Nucleus accumbens (tissue), 56 donors: ENCODE data around the gene RHOV.
"Not testable (repeated sequence)": the region's sequence is repeated elsewhere in the genome, so short reads cannot be mapped to it uniquely, and the experiment has no call there.

Experiments
- DNase-seq, 56 donors: peaks; one replicate each; lab custom pipeline; 2025; lab: John Stamatoyannopoulos, UW

The RHOV gene

GRCh38 chr15:40878785-40879184 is 4.8 kb upstream of the RHOV start:
- no peak for DNase-seq

DNA sequence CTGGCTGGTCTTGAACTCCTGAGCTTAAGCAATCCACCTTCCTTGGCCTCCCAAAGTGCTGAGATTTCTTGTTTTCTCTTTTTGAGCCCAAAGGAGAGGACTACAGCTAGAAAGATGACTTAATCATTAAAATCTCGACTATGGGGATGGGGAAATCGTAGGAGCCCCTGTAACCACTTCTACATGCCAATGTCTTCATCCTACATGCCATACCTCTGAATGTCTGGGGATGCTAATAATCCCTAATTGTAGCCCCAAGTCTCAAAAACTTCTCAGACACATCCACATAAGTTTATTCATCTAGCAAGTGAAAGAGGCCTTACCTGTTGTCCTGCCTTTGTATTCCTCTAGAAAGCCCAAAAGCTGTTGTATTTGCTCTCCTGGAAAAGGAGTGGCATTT is 3.7 kb upstream of the RHOV start:
- no peak for DNase-seq

GRCh38 chr15:40875991-40876730 is 2.1 kb upstream of the RHOV start:
- no peak for DNase-seq

- DNase-seq: no peak
These were observed 992 bp downstream of the RHOV start for GRCh38 chr15:40872791-40873693.

DNA sequence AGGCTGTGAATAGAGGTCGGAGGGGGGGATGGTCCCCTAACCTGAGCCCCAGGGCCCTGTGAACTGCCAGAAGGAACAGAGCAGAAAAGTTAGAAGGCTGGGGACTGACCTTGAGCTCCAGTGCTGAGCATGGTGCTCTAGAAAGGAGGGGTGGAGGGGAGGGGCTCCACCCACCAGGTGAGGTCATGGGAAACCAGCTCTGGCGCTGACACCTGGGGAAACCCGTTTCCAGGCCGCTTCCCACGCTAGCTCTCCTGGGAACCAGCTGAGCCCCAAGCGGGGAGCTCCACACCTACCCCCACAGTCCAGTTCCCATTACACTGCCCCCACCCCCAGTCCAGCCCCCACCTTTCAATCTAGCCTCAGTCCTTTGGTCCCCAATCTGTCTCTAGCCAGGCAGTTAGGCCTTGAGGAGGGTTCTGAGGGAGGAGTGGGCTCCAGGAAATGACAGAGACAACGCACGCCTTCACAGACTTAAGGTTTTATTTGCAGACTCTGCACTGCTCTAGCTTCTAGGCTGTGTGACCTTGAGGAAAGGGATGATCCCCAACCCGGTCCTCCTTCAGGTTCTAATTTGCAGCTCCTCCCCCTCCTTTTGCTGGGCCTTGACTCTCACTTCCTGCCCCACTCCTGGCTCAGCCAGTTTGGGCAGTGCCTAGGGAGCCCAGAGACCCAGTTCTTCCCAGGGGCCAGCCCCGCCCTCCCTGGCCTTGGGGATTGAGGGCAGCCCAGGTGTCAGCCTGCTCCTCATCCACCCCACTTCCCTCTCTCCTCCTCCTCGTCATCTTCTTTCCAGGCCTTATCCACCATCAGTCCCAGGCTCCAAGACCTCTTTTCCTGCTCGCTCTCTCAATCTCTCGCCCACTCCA is 2.1 kb downstream of the RHOV start:
- no peak for DNase-seq

DNA sequence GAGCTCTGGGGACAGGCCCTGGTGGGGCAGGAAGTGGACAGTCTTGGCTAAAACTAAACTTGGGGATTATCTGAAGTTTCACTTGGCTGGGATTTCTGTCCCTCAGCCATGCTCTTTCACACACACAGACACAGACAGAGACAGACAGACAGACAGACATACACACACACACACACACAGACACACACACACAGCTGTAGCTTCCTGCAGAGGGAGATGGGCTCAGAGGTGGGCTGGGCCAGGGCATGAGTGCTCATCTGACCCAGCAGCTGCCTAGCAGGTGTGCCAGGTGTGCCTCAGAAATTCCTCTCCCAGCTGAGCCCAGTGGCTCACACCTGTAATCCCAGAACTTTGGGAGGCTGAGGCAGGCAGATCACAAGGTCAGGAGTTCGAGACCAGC is 3.3 kb downstream of the RHOV start:
- DNase-seq: no peak

DNA sequence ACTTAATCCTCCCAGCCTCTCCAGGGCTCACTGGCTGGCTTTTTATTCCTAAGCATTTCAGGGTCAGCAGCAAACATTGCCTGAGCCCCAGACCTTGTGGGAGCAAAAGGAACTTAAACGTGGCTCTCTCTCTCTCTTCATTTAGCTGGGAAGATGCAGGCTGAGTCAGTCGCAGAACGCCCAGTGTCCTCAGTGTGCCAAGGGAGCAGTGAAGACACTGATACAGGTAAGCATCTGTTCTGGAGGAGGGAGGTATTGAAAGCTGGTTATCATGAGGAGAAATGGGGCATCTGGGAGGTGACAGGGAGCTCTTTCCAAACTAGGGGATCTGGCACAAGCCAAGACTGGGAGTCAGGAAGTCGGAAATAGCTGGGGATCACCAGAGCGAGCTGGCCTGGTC is 4.3 kb downstream of the RHOV start:
- no peak for DNase-seq

DNA sequence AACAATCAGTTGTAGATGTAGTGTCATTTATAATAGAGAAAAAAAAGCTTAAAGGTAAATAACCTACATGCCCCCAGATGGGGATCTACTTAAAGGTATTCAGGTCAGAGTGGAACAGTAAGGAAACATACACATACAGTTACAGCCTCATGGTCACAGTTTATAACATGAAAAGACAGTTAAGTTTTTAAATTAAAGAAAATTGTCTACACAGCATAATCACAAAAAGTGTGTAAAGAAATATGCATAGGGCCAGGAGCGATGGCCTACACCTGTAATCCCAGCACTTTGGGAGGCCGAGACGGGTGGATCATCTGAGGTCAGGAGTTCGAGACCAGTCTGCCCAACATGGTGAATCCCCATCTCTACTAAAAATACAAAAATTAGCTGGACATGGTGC is 6.8 kb downstream of the RHOV start:
- DNase-seq: no peak

DNA sequence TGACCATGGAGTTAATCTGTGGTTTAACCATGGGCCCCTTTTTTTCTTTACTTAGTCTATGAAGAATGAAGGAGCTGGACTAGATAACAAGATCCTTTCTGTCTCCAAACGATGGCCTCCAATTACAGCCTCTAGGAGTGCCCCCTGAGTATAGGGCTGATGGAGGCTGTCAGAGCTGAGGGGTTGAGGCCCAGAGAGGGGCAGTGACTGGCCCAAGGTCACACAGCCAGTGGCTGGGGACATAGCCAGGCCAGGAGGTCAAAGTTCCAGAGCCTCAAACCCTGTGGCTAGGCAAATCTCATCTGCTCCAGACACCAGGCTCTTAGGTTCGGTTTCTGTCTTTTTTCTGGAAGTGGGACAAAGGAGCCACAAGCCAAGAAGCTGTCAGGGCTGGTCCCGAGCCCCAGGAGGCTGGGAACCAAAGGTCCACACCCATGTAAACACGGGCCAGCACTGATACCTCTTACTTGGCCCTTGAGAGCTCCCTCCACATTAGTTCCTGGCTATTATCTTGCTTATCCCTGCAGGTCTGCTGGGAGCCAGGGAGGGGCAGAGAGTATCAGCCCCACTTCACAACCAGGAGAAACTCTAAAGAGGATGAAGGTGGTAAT is 10.3 kb downstream of the RHOV start:
- no peak for DNase-seq

- not testable (repeated sequence) for DNase-seq
These were observed 12.9 kb downstream of the RHOV start for GRCh38 chr15:40861147-40861546.

- peak in 38 of 56 donors; percentile 4 to 70 (median 26) for DNase-seq
These were observed 14.7 kb downstream of the RHOV start for GRCh38 chr15:40859206-40859851.

DNA sequence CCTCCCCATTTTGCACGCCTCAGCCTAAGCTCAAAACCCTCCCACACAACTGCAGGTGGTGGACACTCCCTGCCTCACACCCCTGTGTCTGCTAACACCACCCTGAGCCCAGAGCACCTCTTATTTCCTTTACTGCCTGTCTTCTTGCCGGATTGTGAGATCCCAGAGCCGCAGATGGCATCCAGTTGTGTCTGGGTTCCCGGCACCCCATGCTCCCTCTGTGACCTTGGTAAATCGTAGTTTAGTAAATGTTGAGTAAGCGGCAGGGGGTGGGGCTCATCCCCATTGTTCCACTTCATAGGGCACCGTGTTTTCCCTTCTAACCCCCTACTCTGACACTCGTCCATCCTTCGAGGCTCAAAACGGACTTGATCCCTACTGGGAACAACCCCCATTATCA is 15.3 kb downstream of the RHOV start:
- no peak for DNase-seq

- peak in 45 of 56 donors; percentile 6 to 77 (median 42) for DNase-seq
These were observed 16.3 kb downstream of the RHOV start for GRCh38 chr15:40857601-40858341.

DNA sequence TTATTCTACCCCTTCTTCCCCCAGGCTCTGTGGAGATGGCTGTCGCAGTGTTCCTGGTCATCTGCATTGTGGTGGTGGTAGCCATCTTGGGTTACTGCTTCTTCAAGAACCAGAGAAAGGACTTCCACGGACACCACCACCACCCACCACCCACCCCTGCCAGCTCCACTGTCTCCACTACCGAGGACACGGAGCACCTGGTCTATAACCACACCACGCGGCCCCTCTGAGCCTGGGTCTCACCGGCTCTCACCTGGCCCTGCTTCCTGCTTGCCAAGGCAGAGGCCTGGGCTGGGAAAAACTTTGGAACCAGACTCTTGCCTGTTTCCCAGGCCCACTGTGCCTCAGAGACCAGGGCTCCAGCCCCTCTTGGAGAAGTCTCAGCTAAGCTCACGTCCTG is 17.3 kb downstream of the RHOV start:
- no peak for DNase-seq

DNA sequence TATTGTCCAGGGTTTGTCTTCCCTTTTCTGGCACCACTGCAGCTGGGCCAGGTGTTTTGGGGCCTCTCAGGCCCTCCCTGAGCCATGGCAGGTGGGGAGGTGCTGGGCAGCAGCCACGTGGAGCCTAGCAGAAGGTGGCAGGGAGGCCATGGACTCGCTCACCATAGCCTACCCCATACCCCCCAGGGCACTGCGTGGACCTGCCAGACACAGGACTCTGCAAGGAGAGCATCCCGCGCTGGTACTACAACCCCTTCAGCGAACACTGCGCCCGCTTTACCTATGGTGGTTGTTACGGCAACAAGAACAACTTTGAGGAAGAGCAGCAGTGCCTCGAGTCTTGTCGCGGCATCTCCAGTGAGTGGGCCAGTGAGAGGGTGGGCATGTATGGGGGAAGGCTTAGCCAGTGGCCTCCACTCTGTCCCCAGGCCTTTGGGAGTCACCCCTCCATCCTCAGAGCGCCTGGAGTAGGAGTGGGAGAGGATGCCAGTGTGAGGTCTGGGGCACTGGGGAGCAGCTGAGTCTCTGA is 18.3 kb downstream of the RHOV start:
- no peak for DNase-seq

DNA sequence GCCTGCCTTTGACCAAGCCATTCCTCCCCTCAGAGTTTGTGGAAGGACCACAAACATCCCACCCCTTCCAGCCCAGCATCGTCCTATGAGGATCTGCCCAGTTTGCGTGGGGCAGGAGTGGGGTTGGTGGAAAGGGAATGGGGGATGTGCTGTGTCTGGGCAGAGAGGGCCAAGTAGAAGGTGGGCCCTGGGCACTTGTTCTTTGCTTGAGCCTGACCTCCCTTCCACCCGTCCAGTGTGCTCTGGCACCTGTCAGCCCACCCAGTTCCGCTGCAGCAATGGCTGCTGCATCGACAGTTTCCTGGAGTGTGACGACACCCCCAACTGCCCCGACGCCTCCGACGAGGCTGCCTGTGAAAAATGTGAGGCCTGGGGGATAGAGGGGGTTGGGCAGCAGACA is 19.9 kb downstream of the RHOV start:
- no peak for DNase-seq

DNA sequence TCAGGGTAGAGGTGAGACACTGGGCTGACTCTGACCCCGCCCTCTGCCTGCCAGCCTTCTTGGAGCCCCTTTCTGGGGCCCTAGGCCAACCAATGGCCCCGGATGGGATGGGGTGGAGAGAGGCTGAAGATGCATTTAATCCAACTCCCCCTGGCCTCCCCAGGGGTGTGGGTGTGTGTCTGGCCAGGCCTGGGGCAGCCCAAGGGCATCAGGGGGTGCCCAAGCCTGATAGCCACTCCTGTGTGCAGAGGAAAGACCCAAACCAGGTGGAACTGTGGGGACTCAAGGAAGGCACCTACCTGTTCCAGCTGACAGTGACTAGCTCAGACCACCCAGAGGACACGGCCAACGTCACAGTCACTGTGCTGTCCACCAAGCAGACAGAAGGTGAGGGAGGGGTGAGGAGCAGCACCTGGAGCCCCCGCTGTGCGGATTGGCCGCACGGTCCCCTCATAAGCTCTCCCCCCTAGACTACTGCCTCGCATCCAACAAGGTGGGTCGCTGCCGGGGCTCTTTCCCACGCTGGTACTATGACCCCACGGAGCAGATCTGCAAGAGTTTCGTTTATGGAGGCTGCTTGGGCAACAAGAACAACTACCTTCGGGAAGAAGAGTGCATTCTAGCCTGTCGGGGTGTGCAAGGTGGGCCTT is 20.7 kb downstream of the RHOV start:
- DNase-seq: no peak

- DNase-seq: no peak
These were observed 21.5 kb downstream of the RHOV start for GRCh38 chr15:40852529-40852928.
